Measurements from ENCODE around the gene AP1S3.

Gene AP1S3

GRCh38 chr2:223781560-223781959 is 55.8 kb downstream of the AP1S3 start:
- no peak for TF ChIP-seq POLR2AphosphoS5 (IDR thresholded peaks at IDR 0.05; ENCODE audit: low read depth, low read length)

GRCh38 chr2:223779877-223780276 is 57.5 kb downstream of the AP1S3 start:
- TF ChIP-seq TAF1 (IDR thresholded peaks at IDR 0.05; ENCODE audit: borderline replicate concordance, insufficient read depth, low read length) (no peak), SIN3A (IDR thresholded peaks at IDR 0.05; ENCODE audit: borderline replicate concordance, insufficient read depth, low read length) (no peak), REST (IDR thresholded peaks at IDR 0.05; ENCODE audit: insufficient read depth in 1 of 2, low read depth in 2 of 2, low read length in 2 of 2) (no peak), POLR2AphosphoS5 (IDR thresholded peaks at IDR 0.05; ENCODE audit: low read depth, low read length) (no peak), FOXP2 (optimal IDR thresholded peaks at IDR 0.05; ENCODE audit: borderline replicate concordance, extremely low read depth, extremely low read length, insufficient read depth) (no peak)

DNA sequence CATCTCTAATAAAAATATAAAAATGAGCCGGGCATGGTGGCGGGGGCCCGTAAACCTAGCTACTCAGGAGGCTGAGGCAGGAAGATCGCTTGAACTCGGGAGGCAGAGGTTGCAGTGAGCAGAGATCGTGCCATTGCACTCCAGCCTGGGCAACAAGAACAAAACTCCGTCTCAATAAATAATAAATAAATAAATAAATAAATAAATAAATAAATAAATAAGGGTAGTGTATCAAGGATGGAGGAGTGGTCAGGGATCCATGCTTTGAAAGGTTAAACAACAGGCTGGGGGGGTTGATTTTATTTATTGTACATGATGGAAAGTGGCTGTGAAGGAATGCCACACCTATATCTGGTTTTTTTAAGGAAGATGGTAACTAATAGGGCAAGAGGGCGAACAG is 63.2 kb downstream of the AP1S3 start:
- no peak for TF ChIP-seq REST (IDR thresholded peaks at IDR 0.05; ENCODE audit: insufficient read depth in 1 of 2, low read depth in 2 of 2, low read length in 2 of 2)
- no peak for TF ChIP-seq FOXP2 (optimal IDR thresholded peaks at IDR 0.05; ENCODE audit: borderline replicate concordance, extremely low read depth, extremely low read length, insufficient read depth)
- no peak for TF ChIP-seq POLR2AphosphoS5 (IDR thresholded peaks at IDR 0.05; ENCODE audit: low read depth, low read length)
- no peak for TF ChIP-seq SIN3A (IDR thresholded peaks at IDR 0.05; ENCODE audit: borderline replicate concordance, insufficient read depth, low read length)
- TF ChIP-seq TAF1 (IDR thresholded peaks at IDR 0.05; ENCODE audit: borderline replicate concordance, insufficient read depth, low read length) = no peak

- TF ChIP-seq TAF1 (IDR thresholded peaks at IDR 0.05; ENCODE audit: borderline replicate concordance, insufficient read depth, low read length) = no peak
- TF ChIP-seq SIN3A (IDR thresholded peaks at IDR 0.05; ENCODE audit: borderline replicate concordance, insufficient read depth, low read length) = no peak
- TF ChIP-seq REST (IDR thresholded peaks at IDR 0.05; ENCODE audit: insufficient read depth in 1 of 2, low read depth in 2 of 2, low read length in 2 of 2) = no peak
- no peak for TF ChIP-seq POLR2AphosphoS5 (IDR thresholded peaks at IDR 0.05; ENCODE audit: low read depth, low read length)
- TF ChIP-seq FOXP2 (optimal IDR thresholded peaks at IDR 0.05; ENCODE audit: borderline replicate concordance, extremely low read depth, extremely low read length, insufficient read depth) = no peak
Measured at GRCh38 chr2:223772363-223772762, 65.0 kb downstream of the AP1S3 start.

DNA sequence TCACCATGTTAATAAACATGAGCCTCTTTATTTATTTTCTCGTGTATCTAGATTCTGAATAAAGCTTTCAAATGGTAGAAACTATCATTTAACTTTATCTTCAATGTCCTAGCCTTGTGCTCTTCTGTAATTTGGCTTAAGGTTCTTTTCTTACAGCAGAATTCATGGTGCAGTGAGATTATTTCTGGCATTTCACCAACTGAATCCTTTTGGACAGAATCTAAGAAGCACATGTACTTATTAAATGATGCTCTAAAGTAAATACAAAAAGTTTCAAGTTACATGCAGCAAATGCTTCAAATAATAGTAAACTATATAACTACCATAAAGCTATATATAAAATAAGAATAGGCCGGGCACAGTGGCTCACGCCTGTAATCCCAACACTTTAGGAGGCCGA is 65.9 kb downstream of the AP1S3 start:
- TF ChIP-seq POLR2AphosphoS5 (IDR thresholded peaks at IDR 0.05; ENCODE audit: low read depth, low read length) (no peak), TAF1 (IDR thresholded peaks at IDR 0.05; ENCODE audit: borderline replicate concordance, insufficient read depth, low read length) (no peak), SIN3A (IDR thresholded peaks at IDR 0.05; ENCODE audit: borderline replicate concordance, insufficient read depth, low read length) (no peak), FOXP2 (optimal IDR thresholded peaks at IDR 0.05; ENCODE audit: borderline replicate concordance, extremely low read depth, extremely low read length, insufficient read depth) (no peak), REST (IDR thresholded peaks at IDR 0.05; ENCODE audit: insufficient read depth in 1 of 2, low read depth in 2 of 2, low read length in 2 of 2) (no peak)

All from PFSK-1 (cell line).